ENCODE measurements around the gene GRK1.
"Not testable (repeated sequence)": the region's sequence is repeated elsewhere in the genome, so short reads cannot be mapped to it uniquely, and the experiment has no call there.

Gene GRK1

GRCh38 chr13:113664751-113665596, 2.0 kb upstream of the GRK1 start:
- in situ Hi-C loops (cut with MboI; ENCODE audit: low sequenced_read_pairs) = no loop called here

- in situ Hi-C loops (cut with MboI; ENCODE audit: low sequenced_read_pairs) = no loop called here
Observed at GRCh38 chr13:113665597-113666328, 1.3 kb upstream of the GRK1 start.

- in situ Hi-C loops (cut with MboI; ENCODE audit: low sequenced_read_pairs) = no loop called here
Observed at GRCh38 chr13:113666329-113666670, 719 bp upstream of the GRK1 start.

GRCh38 chr13:113667771-113668490, 912 bp downstream of the GRK1 start:
- in situ Hi-C loops (cut with MboI; ENCODE audit: low sequenced_read_pairs) = no loop called here

GRCh38 chr13:113668491-113668971, 1.5 kb downstream of the GRK1 start:
- in situ Hi-C loops (cut with MboI; ENCODE audit: low sequenced_read_pairs) = no loop called here

GRCh38 chr13:113669231-113669754, 2.3 kb downstream of the GRK1 start:
- in situ Hi-C loops (cut with MboI; ENCODE audit: low sequenced_read_pairs) = no loop called here

GRCh38 chr13:113669755-113670341, 2.8 kb downstream of the GRK1 start:
- in situ Hi-C loops (cut with MboI; ENCODE audit: low sequenced_read_pairs) = no loop called here

- in situ Hi-C loops (cut with MboI; ENCODE audit: low sequenced_read_pairs) = no loop called here
Observed at GRCh38 chr13:113670541-113670940, 3.5 kb downstream of the GRK1 start.

GRCh38 chr13:113671066-113672001, 4.3 kb downstream of the GRK1 start:
- in situ Hi-C loops (cut with MboI; ENCODE audit: low sequenced_read_pairs) = no loop called here

- in situ Hi-C loops (cut with MboI; ENCODE audit: low sequenced_read_pairs) = no loop called here
Observed at GRCh38 chr13:113672002-113672651, 5.1 kb downstream of the GRK1 start.

GRCh38 chr13:113722921-113723320, 55.9 kb downstream of the GRK1 start:
- in situ Hi-C loops (cut with MboI; ENCODE audit: low sequenced_read_pairs) = no loop called here

- in situ Hi-C loops (cut with MboI; ENCODE audit: low sequenced_read_pairs) = no loop called here
Observed at GRCh38 chr13:113723410-113724015, 56.5 kb downstream of the GRK1 start.

GRCh38 chr13:113724016-113724758, 57.2 kb downstream of the GRK1 start:
- in situ Hi-C loops (cut with MboI; ENCODE audit: low sequenced_read_pairs) = no loop called here

GRCh38 chr13:113724780-113725315, 57.8 kb downstream of the GRK1 start:
- in situ Hi-C loops (cut with MboI; ENCODE audit: low sequenced_read_pairs) = no loop called here

GRCh38 chr13:113725329-113726105, 58.5 kb downstream of the GRK1 start:
- in situ Hi-C loops (cut with MboI; ENCODE audit: low sequenced_read_pairs) = not testable (repeated sequence)

- in situ Hi-C loops (cut with MboI; ENCODE audit: low sequenced_read_pairs) = not testable (repeated sequence)
Observed at GRCh38 chr13:113726106-113726821, 59.2 kb downstream of the GRK1 start.
